Brain microvascular endothelial cell (primary cell): ENCODE measurements around the gene LRCOL1.

Experiments used
- DNase-seq: peaks from one replicate; pipeline ENCODE4 v3.0.0-alpha.2; 2020
- H3K27ac ChIP-seq: fragments of 250-450 bp; sonication (Bioruptor Pico); 2 replicates; pipeline ENCODE4 v1.5.1; 2020; ENCODE audit warnings: mild to moderate bottlenecking, moderate library complexity
- H3K27me3 ChIP-seq: fragments of 250-450 bp; sonication (Bioruptor Pico); replicated peaks from 2 replicates; pipeline ENCODE4 v1.5.1; 2020; ENCODE audit warnings: mild to moderate bottlenecking
- H3K36me3 ChIP-seq: fragments of 250-450 bp; sonication (Bioruptor Pico); replicated peaks from 2 replicates; pipeline ENCODE4 v1.5.1; 2020; ENCODE audit warnings: mild to moderate bottlenecking
- H3K4me3 ChIP-seq: 2 replicates; pipeline ENCODE4 v1.5.1; 2011; ENCODE audit warnings: low read depth, mild to moderate bottlenecking, control low read depth, low read length, moderate library complexity
- in situ Hi-C: cut with HindIII; loops from 2 replicates; pipeline ENCODE4 v1.10.0; 2017; ENCODE audit warnings: low sequenced_read_pairs, low pct_ligation_motif_present
- TF ChIP-seq, protein P1 (sequence below): IDR thresholded peaks from 2 replicates; pipeline ENCODE4 v1.5.1; 2011; ENCODE audit warnings: low read depth, mild to moderate bottlenecking, moderate library complexity, low read length, control low read depth, inconsistent platforms; ENCODE audit errors: missing control alignments

The LRCOL1 gene

GRCh38 chr12:132614029-132614428, 3.6 kb upstream of the LRCOL1 start:
- TF ChIP-seq, protein P1, sequence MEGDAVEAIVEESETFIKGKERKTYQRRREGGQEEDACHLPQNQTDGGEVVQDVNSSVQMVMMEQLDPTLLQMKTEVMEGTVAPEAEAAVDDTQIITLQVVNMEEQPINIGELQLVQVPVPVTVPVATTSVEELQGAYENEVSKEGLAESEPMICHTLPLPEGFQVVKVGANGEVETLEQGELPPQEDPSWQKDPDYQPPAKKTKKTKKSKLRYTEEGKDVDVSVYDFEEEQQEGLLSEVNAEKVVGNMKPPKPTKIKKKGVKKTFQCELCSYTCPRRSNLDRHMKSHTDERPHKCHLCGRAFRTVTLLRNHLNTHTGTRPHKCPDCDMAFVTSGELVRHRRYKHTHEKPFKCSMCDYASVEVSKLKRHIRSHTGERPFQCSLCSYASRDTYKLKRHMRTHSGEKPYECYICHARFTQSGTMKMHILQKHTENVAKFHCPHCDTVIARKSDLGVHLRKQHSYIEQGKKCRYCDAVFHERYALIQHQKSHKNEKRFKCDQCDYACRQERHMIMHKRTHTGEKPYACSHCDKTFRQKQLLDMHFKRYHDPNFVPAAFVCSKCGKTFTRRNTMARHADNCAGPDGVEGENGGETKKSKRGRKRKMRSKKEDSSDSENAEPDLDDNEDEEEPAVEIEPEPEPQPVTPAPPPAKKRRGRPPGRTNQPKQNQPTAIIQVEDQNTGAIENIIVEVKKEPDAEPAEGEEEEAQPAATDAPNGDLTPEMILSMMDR: no peak
- Histone ChIP-seq H3K36me3 (no peaks in the 10 kb centered on the region), H3K4me3 (no peak overlapping the region), H3K27me3 (peaks cover 41% of the 10 kb centered on the region), H3K27ac (no peak overlapping the region)
- in situ Hi-C loops: no loop called here
- DNase-seq: no peak

GRCh38 chr12:132611620-132612019, 1.2 kb upstream of the LRCOL1 start:
- in situ Hi-C loops: no loop called here
- DNase-seq: no peak
- Histone ChIP-seq H3K36me3 (no peaks in the 10 kb centered on the region), H3K27ac (no peak overlapping the region), H3K27me3 (peaks cover 28% of the 10 kb centered on the region), H3K4me3 (no peak overlapping the region)
- TF ChIP-seq, protein P1: no peak

DNA sequence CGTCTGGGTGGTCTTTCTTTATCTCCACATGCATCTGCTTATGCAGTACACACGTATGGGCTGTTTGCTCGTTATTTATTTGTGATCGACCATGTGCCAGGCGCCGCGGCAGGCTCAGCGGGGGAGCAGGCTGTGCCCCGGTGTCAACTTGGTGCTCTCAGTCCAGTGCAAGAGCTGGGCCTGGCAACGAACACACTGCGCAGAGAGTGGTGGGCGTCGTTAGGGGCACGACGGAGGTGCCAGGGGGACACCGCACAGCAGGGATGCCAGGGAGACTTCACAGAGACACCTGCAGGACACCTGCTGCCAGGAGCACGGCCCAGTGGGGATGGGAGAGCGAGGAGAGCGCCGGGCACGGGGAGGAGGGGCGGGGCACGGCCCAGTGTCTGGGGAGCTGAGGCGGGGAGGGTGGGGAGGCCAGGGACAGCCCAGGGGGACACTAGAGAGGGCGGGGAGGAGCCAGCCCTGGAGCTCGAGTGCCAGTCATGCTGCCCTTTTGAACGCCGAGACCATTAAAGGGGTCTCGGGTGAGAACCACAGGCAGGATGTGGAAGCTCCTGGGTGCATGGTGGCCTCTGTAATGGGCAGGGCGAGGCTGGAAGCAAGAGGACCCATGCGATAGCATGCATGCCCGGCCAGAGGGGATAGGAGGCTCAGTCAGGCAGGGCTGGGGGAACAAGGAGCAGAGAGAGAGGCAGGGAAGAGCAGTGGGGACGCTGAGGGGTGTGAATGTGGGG, 652 bp upstream of the LRCOL1 start:
- in situ Hi-C loops: no loop called here
- Histone ChIP-seq H3K36me3 (no peaks in the 10 kb centered on the region), H3K27ac (no peak overlapping the region), H3K4me3 (no peak overlapping the region), H3K27me3 (peaks cover 23% of the 10 kb centered on the region)
- TF ChIP-seq, protein P1: no peak
- no peak for DNase-seq

DNA sequence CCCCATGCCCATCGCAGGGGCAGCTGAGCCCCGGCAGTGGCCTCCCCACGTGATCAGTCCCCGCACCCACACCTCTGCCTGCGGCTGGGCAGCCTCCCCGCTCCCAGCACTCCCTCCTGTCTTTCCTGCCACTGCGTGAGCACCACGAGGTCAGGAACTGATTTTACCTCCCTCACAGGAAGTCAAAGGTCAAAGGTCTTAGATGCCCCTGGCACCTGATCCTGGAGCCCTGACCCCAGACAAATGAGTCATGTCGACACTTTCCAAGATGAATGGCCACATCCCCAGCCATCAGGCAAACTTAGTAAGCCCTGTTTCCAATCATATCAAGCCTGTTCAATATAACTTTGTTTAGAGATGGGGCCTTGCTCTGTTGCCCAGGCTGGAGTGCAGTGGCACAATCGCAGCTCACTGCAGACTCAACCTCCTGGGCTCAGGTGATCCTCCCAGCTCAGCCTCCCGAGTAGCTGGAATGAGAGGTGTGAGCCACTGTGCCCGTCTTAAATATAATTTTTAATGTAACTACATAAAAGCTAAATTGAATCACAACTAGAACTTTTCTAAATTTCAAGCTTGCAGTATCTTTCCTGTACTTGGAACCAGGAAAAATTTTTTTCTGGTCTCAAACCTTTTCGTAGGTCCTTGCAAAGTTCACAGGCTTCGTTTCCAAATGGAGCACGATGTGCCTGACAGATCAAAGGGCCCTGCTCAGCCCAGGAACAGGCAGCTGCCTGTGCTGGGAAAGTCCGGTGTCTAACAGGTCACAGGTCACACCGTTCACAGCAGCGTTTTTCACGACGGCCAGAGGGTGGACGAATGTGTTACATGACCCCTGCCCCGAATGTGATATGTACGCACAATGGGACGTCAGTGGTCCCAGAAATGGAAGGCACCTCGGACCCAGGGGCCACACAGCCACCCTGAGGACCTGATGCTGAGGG, 1.9 kb downstream of the LRCOL1 start:
- TF ChIP-seq, protein P1: no peak
- Histone ChIP-seq H3K4me3 (no peak overlapping the region), H3K36me3 (no peaks in the 10 kb centered on the region), H3K27ac (no peak overlapping the region), H3K27me3 (peaks cover 38% of the 10 kb centered on the region)
- in situ Hi-C loops: no loop called here
- DNase-seq: no peak

- no peak for DNase-seq
- Histone ChIP-seq H3K4me3 (no peak overlapping the region), H3K36me3 (no peaks in the 10 kb centered on the region), H3K27me3 (peaks cover 46% of the 10 kb centered on the region), H3K27ac (no peak overlapping the region)
- in situ Hi-C loops: no loop called here
- TF ChIP-seq, protein P1: no peak
Measured at GRCh38 chr12:132606927-132607326, 3.5 kb downstream of the LRCOL1 start.
